Measurements from ENCODE around the gene MBLAC1.

The MBLAC1 gene

GRCh38 chr7:100085515-100085914, 41.3 kb upstream of the MBLAC1 start:
- no peak for TF ChIP-seq CTCF (conservative IDR thresholded peaks at IDR 0.05; ENCODE audit: low read length)
- no peak overlapping the region for H3K4me3 ChIP-seq (ENCODE audit: low read length)
- no peak for DNase-seq (ENCODE audit: low read depth)

GRCh38 chr7:100087055-100087750, 39.6 kb upstream of the MBLAC1 start:
- TF ChIP-seq CTCF (conservative IDR thresholded peaks at IDR 0.05; ENCODE audit: low read length) = no peak
- no peak overlapping the region for H3K4me3 ChIP-seq (ENCODE audit: low read length)
- peak; percentile 99 for DNase-seq (ENCODE audit: low read depth)

GRCh38 chr7:100088095-100088620, 38.6 kb upstream of the MBLAC1 start:
- peak overlapping the region; percentile 93 for H3K4me3 ChIP-seq (ENCODE audit: low read length)
- no peak for DNase-seq (ENCODE audit: low read depth)
- TF ChIP-seq CTCF (conservative IDR thresholded peaks at IDR 0.05; ENCODE audit: low read length) = no peak

- no peak for TF ChIP-seq CTCF (conservative IDR thresholded peaks at IDR 0.05; ENCODE audit: low read length)
- H3K4me3 ChIP-seq (ENCODE audit: low read length) = peak within 1 kb of the TSS; percentile 93
- DNase-seq (ENCODE audit: low read depth) = peak; percentile 78
Observed at GRCh38 chr7:100088621-100089457, 37.9 kb upstream of the MBLAC1 start, which contains the start of gene COPS6. Gene COPS6 (plus strand): TSS chr7:100088969. CDS start chr7:100088991, 22 bp downstream.

GRCh38 chr7:100089458-100090196, 37.1 kb upstream of the MBLAC1 start:
- no peak for TF ChIP-seq CTCF (conservative IDR thresholded peaks at IDR 0.05; ENCODE audit: low read length)
- DNase-seq (ENCODE audit: low read depth) = peak; percentile 22
- H3K4me3 ChIP-seq (ENCODE audit: low read length) = peak overlapping the region; percentile 93

- no peak for TF ChIP-seq CTCF (conservative IDR thresholded peaks at IDR 0.05; ENCODE audit: low read length)
- no peak for DNase-seq (ENCODE audit: low read depth)
- H3K4me3 ChIP-seq (ENCODE audit: low read length) = no peak overlapping the region
Observed at GRCh38 chr7:100090527-100091410, 36.0 kb upstream of the MBLAC1 start.

All from AG10803 (cell line).